ENCODE results near the gene ACAA2. TPM values are rescaled to one million over a fixed set of nuclear protein-coding genes. Genes with fewer than 3 reads are reported as not detected.
A peak's percentile ranks its signal among the peaks of the same experiment; 100 is the strongest.

The ACAA2 gene
- total and polyA plus RNA-seq, 10 of the 15 experiments (the other 5 are each of a cell fraction or from before 2014, with no cell fraction given) = 43.1 to 134 (median 64.6) TPM

GRCh38 chr18:49841236-49842217 is 28.2 kb upstream of the ACAA2 start:
- POLR2A ChIA-PET = interaction anchor here (0.7 kb wide), 1 partner anchor 114 kb away, joined by 5 read pairs; no protein-coding TSS in a partner anchor
- ATAC-seq = no peak

DNA sequence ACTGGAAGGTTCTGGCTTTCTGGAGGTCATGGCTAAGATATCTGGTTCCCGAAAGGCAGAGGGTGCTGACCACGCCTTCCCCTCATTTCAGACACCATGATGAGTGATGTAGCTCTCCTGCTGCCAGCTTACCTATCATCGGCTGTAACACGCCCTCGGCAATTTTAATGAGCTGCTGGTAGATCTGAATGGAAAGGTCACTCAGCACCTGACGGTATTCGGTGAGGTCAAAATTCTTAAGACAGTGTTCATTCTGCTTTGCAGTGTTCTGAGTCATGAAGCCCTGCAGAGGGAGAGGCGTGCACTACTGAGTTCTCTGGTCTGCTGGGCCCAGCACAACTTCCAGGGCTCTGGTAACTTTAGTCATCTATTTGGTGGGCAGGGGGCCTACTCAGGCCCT is 25.7 kb upstream of the ACAA2 start:
- Histone ChIP-seq H2AFZ (ENCODE audit: control insufficient read depth, low read depth, low read length) (no peak overlapping the region), H3K79me2 (ENCODE audit: control insufficient read depth, insufficient read depth, low read length) (no peaks in the 10 kb centered on the region), H3K4me2 (ENCODE audit: control insufficient read depth, insufficient read depth) (no peak overlapping the region), H3K9ac (ENCODE audit: control insufficient read depth, insufficient read depth, low read length) (no peak overlapping the region), H3K36me3 (ENCODE audit: control insufficient read depth in 2 of 2, insufficient read depth in 2 of 2, low read length in 1 of 2) (no peaks in the 10 kb centered on the region), H3K27ac (ENCODE audit: control insufficient read depth, insufficient read depth) (no peak overlapping the region), H3K4me1 (ENCODE audit: control insufficient read depth, insufficient read depth, low read length) (no peaks in the 10 kb centered on the region), H3K27me3 (replicated peaks in 1 of 2; ENCODE audit: control insufficient read depth in 2 of 2, insufficient read depth in 2 of 2, low read length in 1 of 2) (no peaks in the 10 kb centered on the region), H4K20me1 (ENCODE audit: control insufficient read depth, insufficient read depth) (no peaks in the 10 kb centered on the region), H3K4me3 (no peak overlapping the region), H3K9me3 (replicated peaks; ENCODE audit: control insufficient read depth, insufficient read depth, low read length) (no peaks in the 10 kb centered on the region)
- ATAC-seq (no peak), DNase-seq (ENCODE audit: low read depth, low spot score) (no peak), FAIRE-seq (no peak)
- ChIA-PET RAD21 (ENCODE audit: unreplicated experiment) (no interaction called here), SMC1A (ENCODE audit: uncharacterized antibody, unreplicated experiment) (no interaction called here), POLR2A (no interaction called here), CTCF (interaction anchor here (1.1 kb wide), 1 partner anchor 19 kb away, joined by 3 read pairs; no protein-coding TSS in a partner anchor)
- 63% methylated on average over 8 of the region's 8 CpGs for WGBS (ENCODE audit: insufficient coverage, insufficient replicate concordance, low lambda C conversion rate, missing lambda C conversion rate)
- intact Hi-C loops (cut with micrococcal nuclease; ENCODE audit: unreplicated experiment) = no loop called here
- in situ Hi-C loops (cut with MboI) = no loop called here
- BruUV-seq (replicated peaks) = no TSS peak
- TF ChIP-seq ZNF24 (IDR thresholded peaks at IDR 0.05) (no peak), PAX8 (IDR thresholded peaks at IDR 0.05) (no peak), ZNF207 (IDR thresholded peaks at IDR 0.05; ENCODE audit: borderline replicate concordance) (no peak), ZNF687 (IDR thresholded peaks at IDR 0.05) (no peak), FOS (IDR thresholded peaks at IDR 0.05; ENCODE audit: borderline replicate concordance, extremely low read depth, insufficient read length) (no peak)
- TF ChIP-seq, protein P1, sequence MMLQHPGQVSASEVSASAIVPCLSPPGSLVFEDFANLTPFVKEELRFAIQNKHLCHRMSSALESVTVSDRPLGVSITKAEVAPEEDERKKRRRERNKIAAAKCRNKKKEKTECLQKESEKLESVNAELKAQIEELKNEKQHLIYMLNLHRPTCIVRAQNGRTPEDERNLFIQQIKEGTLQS (IDR thresholded peaks at IDR 0.05; ENCODE audit: borderline replicate concordance, extremely low read depth, low read depth, low read length) = no peak

More at GRCh38 chr18:49841236-49842217, 28.2 kb upstream of the ACAA2 start:
- Histone ChIP-seq H4K20me1 (ENCODE audit: control insufficient read depth, insufficient read depth) (no peaks in the 10 kb centered on the region), H2AFZ (ENCODE audit: control insufficient read depth, low read depth, low read length) (no peak overlapping the region), H3K27ac (ENCODE audit: control insufficient read depth, insufficient read depth) (no peak overlapping the region), H3K27me3 (replicated peaks in 1 of 2; ENCODE audit: control insufficient read depth in 2 of 2, insufficient read depth in 2 of 2, low read length in 1 of 2) (no peaks in the 10 kb centered on the region), H3K9me3 (replicated peaks; ENCODE audit: control insufficient read depth, insufficient read depth, low read length) (no peaks in the 10 kb centered on the region), H3K4me1 (ENCODE audit: control insufficient read depth, insufficient read depth, low read length) (no peaks in the 10 kb centered on the region), H3K4me2 (ENCODE audit: control insufficient read depth, insufficient read depth) (no peak overlapping the region), H3K9ac (ENCODE audit: control insufficient read depth, insufficient read depth, low read length) (no peak overlapping the region), H3K79me2 (ENCODE audit: control insufficient read depth, insufficient read depth, low read length) (no peaks in the 10 kb centered on the region), H3K36me3 (ENCODE audit: control insufficient read depth in 2 of 2, insufficient read depth in 2 of 2, low read length in 1 of 2) (no peaks in the 10 kb centered on the region), H3K4me3 (no peak overlapping the region)
- TF ChIP-seq, protein P2, sequence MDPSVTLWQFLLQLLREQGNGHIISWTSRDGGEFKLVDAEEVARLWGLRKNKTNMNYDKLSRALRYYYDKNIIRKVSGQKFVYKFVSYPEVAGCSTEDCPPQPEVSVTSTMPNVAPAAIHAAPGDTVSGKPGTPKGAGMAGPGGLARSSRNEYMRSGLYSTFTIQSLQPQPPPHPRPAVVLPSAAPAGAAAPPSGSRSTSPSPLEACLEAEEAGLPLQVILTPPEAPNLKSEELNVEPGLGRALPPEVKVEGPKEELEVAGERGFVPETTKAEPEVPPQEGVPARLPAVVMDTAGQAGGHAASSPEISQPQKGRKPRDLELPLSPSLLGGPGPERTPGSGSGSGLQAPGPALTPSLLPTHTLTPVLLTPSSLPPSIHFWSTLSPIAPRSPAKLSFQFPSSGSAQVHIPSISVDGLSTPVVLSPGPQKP (IDR thresholded peaks at IDR 0.05; ENCODE audit: low read depth, low read length) = no peak
- TF ChIP-seq ATF7 (IDR thresholded peaks at IDR 0.05; ENCODE audit: low read depth) = peak; percentile 68
- no peak for TF ChIP-seq TCF12 (IDR thresholded peaks at IDR 0.05; ENCODE audit: low read depth, low read length)
- ChIA-PET CTCF (interaction anchor here (0.6 kb wide), 2 partner anchors 431 to 1408 kb away, joined by 3 to 4 read pairs; no protein-coding TSS in a partner anchor), SMC1A (ENCODE audit: uncharacterized antibody, unreplicated experiment) (interaction anchor here (0.6 to 1.3 kb wide), 4 partner anchors 10 to 588 kb away, joined by 3 read pairs; no protein-coding TSS in a partner anchor), RAD21 (ENCODE audit: unreplicated experiment) (interaction anchor here (0.9 kb wide), 1 partner anchor 17 kb away, joined by 3 read pairs; no protein-coding TSS in a partner anchor)
- DNase-seq (ENCODE audit: low read depth, low spot score) = no peak
- WGBS (ENCODE audit: insufficient coverage, insufficient replicate concordance, low lambda C conversion rate, missing lambda C conversion rate) = 58% methylated on average over 12 of the region's 12 CpGs
- intact Hi-C loops (cut with micrococcal nuclease; ENCODE audit: unreplicated experiment) = no loop called here
- no TSS peak for BruUV-seq (replicated peaks)
- FAIRE-seq = no peak
- in situ Hi-C loops (cut with MboI) = no loop called here
